GM19239 (cell line): ENCODE measurements around the gene MRPL10.
A peak's percentile ranks its signal among the peaks of the same experiment; 100 is the strongest.

Source experiments
- DNase-seq: peaks from one replicate; pipeline ENCODE4 v3.0.0; 2011; ENCODE audit warnings: low spot score; ENCODE audit not compliant: insufficient read length
- FAIRE-seq: peaks from 2 replicates; lab custom pipeline; 2011; peaks lifted over from hg19 to GRCh38; lab: Jason Lieb, UNC

MRPL10 gene

GRCh38 chr17:47831003-47831933, at the start of gene MRPL10, which contains the start of gene LRRC46:
MRPL10 (minus strand) TSS chr17:47831541; CDS start chr17:47831511, 30 bp downstream.
LRRC46 (plus strand) TSS chr17:47831670; CDS start chr17:47831990, 320 bp downstream.
- DNase-seq, result peak; percentile 91
- FAIRE-seq, result peak; percentile 94

- no peak for FAIRE-seq
- DNase-seq, result no peak
These were observed 48.6 kb upstream of the MRPL10 start for GRCh38 chr17:47879776-47880454.

GRCh38 chr17:47879028-47879585, 47.8 kb upstream of the MRPL10 start:
- no peak for DNase-seq
- no peak for FAIRE-seq

GRCh38 chr17:47878203-47879027, 47.1 kb upstream of the MRPL10 start:
- no peak for FAIRE-seq
- DNase-seq, result no peak

- FAIRE-seq (no peak), DNase-seq (no peak)
These were observed 46.2 kb upstream of the MRPL10 start for GRCh38 chr17:47877368-47878034.

- FAIRE-seq (no peak), DNase-seq (no peak)
These were observed 44.0 kb upstream of the MRPL10 start for GRCh38 chr17:47875011-47875985.

- FAIRE-seq (no peak), DNase-seq (no peak)
These were observed 42.1 kb upstream of the MRPL10 start for GRCh38 chr17:47873200-47874090.

- no peak for DNase-seq
- FAIRE-seq, result no peak
These were observed 41.4 kb upstream of the MRPL10 start for GRCh38 chr17:47872651-47873161.

GRCh38 chr17:47872019-47872650, 40.8 kb upstream of the MRPL10 start:
- FAIRE-seq, result no peak
- DNase-seq, result no peak

GRCh38 chr17:47871048-47871447, 39.7 kb upstream of the MRPL10 start:
- DNase-seq (no peak), FAIRE-seq (no peak)

GRCh38 chr17:47870056-47870455, 38.7 kb upstream of the MRPL10 start:
- DNase-seq (no peak), FAIRE-seq (no peak)

- DNase-seq, result no peak
- FAIRE-seq, result no peak
These were observed 37.8 kb upstream of the MRPL10 start for GRCh38 chr17:47869114-47869513.

GRCh38 chr17:47867813-47868533, 36.6 kb upstream of the MRPL10 start:
- FAIRE-seq, result no peak

GRCh38 chr17:47866941-47867340, 35.6 kb upstream of the MRPL10 start:
- DNase-seq (no peak), FAIRE-seq (no peak)

More at GRCh38 chr17:47867813-47868533, 36.6 kb upstream of the MRPL10 start:
- no peak for DNase-seq

GRCh38 chr17:47864791-47865216, 33.5 kb upstream of the MRPL10 start:
- FAIRE-seq (no peak), DNase-seq (no peak)
